NB4 (cell line): ENCODE data around the gene PECR.

Experiments
- DNase-seq: peaks from one replicate; pipeline ENCODE4 v3.0.0; 2010; ENCODE audit warnings: low read depth
- H3K4me3 ChIP-seq: one replicate; pipeline ENCODE4 v1.5.1; 2011; ENCODE audit warnings: mild to moderate bottlenecking, low read depth, low read length, moderate library complexity
- CTCF ChIP-seq: IDR thresholded peaks from one replicate; pipeline ENCODE4 v1.5.1; 2012; ENCODE audit warnings: low read depth, low read length
- MAX ChIP-seq: IDR thresholded peaks from 2 replicates; pipeline ENCODE4 v1.6.1; 2011; ENCODE audit warnings: low read depth, low read length
- MYC ChIP-seq: IDR thresholded peaks from 2 replicates; pipeline ENCODE4 v1.6.1; 2011; ENCODE audit warnings: low read depth, low read length
- POLR2A ChIP-seq: IDR thresholded peaks from 2 replicates; pipeline ENCODE4 v1.6.1; 2011; ENCODE audit warnings: mild to moderate bottlenecking; ENCODE audit not compliant: insufficient read length; ENCODE audit errors: extremely low read depth

PECR gene

GRCh38 chr2:216092646-216093045, 11.0 kb upstream of the PECR start:
- DNase-seq: no peak
- H3K4me3 ChIP-seq: no peak overlapping the region
- no peak for TF ChIP-seq POLR2A
- no peak for TF ChIP-seq CTCF
- TF ChIP-seq MAX: no peak
- no peak for TF ChIP-seq MYC

GRCh38 chr2:216090369-216090786, 8.8 kb upstream of the PECR start:
- no peak for DNase-seq
- no peak overlapping the region for H3K4me3 ChIP-seq
- no peak for TF ChIP-seq POLR2A
- no peak for TF ChIP-seq CTCF
- TF ChIP-seq MYC: no peak
- no peak for TF ChIP-seq MAX

GRCh38 chr2:216086207-216086893, 4.7 kb upstream of the PECR start:
- no peak overlapping the region for H3K4me3 ChIP-seq
- DNase-seq: no peak
- TF ChIP-seq MAX (no peak), POLR2A (no peak), CTCF (no peak), MYC (no peak)

GRCh38 chr2:216084547-216084946, 2.9 kb upstream of the PECR start:
- TF ChIP-seq MAX (no peak), MYC (no peak), POLR2A (no peak), CTCF (no peak)
- no peak for DNase-seq
- H3K4me3 ChIP-seq: no peak overlapping the region

- TF ChIP-seq MAX (no peak), CTCF (no peak), MYC (no peak), POLR2A (no peak)
- DNase-seq: no peak
- H3K4me3 ChIP-seq: no peak overlapping the region
Observed at GRCh38 chr2:216083464-216084281, 2.1 kb upstream of the PECR start.
